Measurements from ENCODE around the gene LPCAT4. TPM values are rescaled to one million over a fixed set of nuclear protein-coding genes. Genes with fewer than 3 reads are reported as not detected.

The LPCAT4 gene
- total and polyA plus RNA-seq, 9 of the 15 experiments (the other 6 are each of a cell fraction or from before 2014, with no cell fraction given) = 7.3 to 34.3 (median 14.4) TPM

DNA sequence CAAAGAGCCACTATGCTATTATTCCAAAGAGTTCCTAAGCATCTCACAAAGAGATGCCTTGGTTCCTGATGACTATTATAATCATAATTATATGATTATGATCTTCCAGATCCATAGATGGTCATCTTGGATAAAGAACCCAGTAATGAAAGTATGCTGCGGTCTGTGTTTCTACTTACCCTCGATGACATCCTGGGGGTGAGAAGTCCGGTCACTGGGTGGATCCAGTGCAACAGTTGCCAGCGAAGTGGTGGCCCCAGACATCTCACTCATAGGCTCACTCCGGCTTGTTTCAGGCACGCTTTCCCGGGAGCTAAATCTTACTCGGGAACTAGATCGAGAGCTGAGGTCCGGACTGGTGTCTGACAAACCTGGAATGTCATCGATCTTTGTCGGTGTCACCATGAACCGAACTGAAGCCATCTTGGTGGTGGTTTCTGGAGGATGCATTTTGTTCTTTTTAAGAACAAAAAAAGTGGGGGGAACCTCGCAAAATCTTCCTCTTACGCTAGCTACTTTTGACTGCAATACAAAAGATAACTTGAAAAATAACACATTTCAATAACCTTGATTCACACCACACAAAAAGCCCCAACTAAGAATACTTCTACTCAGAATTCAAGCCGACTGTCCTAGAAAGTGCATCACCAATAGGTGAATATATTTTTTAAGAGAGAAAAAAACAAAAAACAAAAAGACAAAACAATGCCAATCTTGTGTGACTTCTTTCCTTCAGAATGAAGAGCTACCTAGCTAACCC is 30.6 kb downstream of the LPCAT4 start (continued):
- TF ChIP-seq NR4A1 (CRISPR knock-in tag; IDR thresholded peaks at IDR 0.05) = peak; percentile 18; the same call in 1 of the 2 replicates
- TF ChIP-seq NR4A1 (tag; IDR thresholded peaks at IDR 0.05) = peak; percentile 93
- peak; percentile 83 for TF ChIP-seq ATF4 (CRISPR knock-in tag; IDR thresholded peaks at IDR 0.05)
- TF ChIP-seq ZNF41 (CRISPR knock-in tag; conservative IDR thresholded peaks at IDR 0.05) = 0 out of 2 replicates have a peak, but pooled peaks have one; percentile 43
- no peak for TF ChIP-seq HDAC8 (tag; IDR thresholded peaks at IDR 0.05)
- peak; percentile 21 for TF ChIP-seq CXXC5 (CRISPR knock-in tag; IDR thresholded peaks at IDR 0.05)
- TF ChIP-seq ZNF398 (CRISPR knock-in tag; IDR thresholded peaks at IDR 0.05) = 0 out of 2 replicates have a peak, but pooled peaks have one; percentile 43
- peak; percentile 84; the same call in 1 of the 2 replicates for TF ChIP-seq ZNF695 (CRISPR knock-in tag; IDR thresholded peaks at IDR 0.05)
- peak; percentile 55; the same call in 1 of the 2 replicates for TF ChIP-seq ZNF668 (CRISPR knock-in tag; IDR thresholded peaks at IDR 0.05)
- TF ChIP-seq, protein P1, sequence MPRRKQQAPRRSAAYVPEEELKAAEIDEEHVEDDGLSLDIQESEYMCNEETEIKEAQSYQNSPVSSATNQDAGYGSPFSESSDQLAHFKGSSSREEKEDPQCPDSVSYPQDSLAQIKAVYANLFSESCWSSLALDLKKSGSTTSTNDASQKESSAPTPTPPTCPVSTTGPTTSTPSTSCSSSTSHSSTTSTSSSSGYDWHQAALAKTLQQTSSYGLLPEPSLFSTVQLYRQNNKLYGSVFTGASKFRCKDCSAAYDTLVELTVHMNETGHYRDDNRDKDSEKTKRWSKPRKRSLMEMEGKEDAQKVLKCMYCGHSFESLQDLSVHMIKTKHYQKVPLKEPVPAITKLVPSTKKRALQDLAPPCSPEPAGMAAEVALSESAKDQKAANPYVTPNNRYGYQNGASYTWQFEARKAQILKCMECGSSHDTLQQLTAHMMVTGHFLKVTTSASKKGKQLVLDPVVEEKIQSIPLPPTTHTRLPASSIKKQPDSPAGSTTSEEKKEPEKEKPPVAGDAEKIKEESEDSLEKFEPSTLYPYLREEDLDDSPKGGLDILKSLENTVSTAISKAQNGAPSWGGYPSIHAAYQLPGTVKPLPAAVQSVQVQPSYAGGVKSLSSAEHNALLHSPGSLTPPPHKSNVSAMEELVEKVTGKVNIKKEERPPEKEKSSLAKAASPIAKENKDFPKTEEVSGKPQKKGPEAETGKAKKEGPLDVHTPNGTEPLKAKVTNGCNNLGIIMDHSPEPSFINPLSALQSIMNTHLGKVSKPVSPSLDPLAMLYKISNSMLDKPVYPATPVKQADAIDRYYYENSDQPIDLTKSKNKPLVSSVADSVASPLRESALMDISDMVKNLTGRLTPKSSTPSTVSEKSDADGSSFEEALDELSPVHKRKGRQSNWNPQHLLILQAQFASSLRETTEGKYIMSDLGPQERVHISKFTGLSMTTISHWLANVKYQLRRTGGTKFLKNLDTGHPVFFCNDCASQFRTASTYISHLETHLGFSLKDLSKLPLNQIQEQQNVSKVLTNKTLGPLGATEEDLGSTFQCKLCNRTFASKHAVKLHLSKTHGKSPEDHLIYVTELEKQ (CRISPR knock-in tag; IDR thresholded peaks at IDR 0.05) = 0 out of 2 replicates have a peak, but pooled peaks have one; percentile 34
- no peak for TF ChIP-seq BCLAF1 (IDR thresholded peaks at IDR 0.05; ENCODE audit: borderline replicate concordance in 1 of 2, control insufficient read depth in 1 of 2, low read depth in 2 of 2, low read length in 1 of 2)
- no peak for TF ChIP-seq RNF219 (CRISPR knock-in tag; IDR thresholded peaks at IDR 0.05)
- peak; percentile 65; the same call in 1 of the 2 replicates for TF ChIP-seq ZNF324 (CRISPR knock-in tag; IDR thresholded peaks at IDR 0.05)
- no peak for TF ChIP-seq ZZZ3 (IDR thresholded peaks at IDR 0.05)

Measured in K562 (cell line).